Left lung (tissue), 8 donors: Measurements from ENCODE around the gene VWA3A. TPM values are rescaled to one million over a fixed set of nuclear protein-coding genes. Genes with fewer than 3 reads are reported as not detected.

ENCODE experiments used
- polyA plus RNA-seq, 6 donors: library from polyadenylated mRNA; unstranded; fragments of 120-200 nt; gene quantifications; one replicate each; pipeline ENCODE4 v1.2.1, GENCODE V29; 2013; ENCODE audit not compliant: insufficient read length in 6 of 6
- total RNA-seq, 2 donors: library from RNA; stranded (reverse); fragmentation: NEBNext Ultra II Directional; extraction: Animal tissue kit (Norgen Biotek cat#: 25700); gene quantifications; one replicate each; pipeline ENCODE4 v1.2.1, GENCODE V29; 2021
- donor health status: DM: no; HTN: yes; CAD: no.
- donor health status: DM: no; HTN: no; CAD: no.

Gene VWA3A
- total and polyA plus RNA-seq, 8 donors, result 0.12 to 7.1 (median 4.9) TPM

Other genes starting within 250 kb of the VWA3A start
- gene NPIPB4, start 234.8 kb upstream of the VWA3A start, total RNA-seq, result 100 to 1,000 TPM in 1 of 2 donors, 10 to 100 TPM in 1; 86.3 to 203 TPM
- gene NPIPB4, start 234.8 kb upstream of the VWA3A start, polyA plus RNA-seq, result 100 to 1,000 TPM; 160 to 253 (median 192) TPM
- 100 to 1,000 TPM; 167 to 186 TPM for gene UQCRC2, start 139.2 kb upstream of the VWA3A start, total RNA-seq
- gene UQCRC2, start 139.2 kb upstream of the VWA3A start, polyA plus RNA-seq, result 100 to 1,000 TPM; 242 to 292 (median 252) TPM
- not detected for gene PDZD9, start 91.4 kb upstream of the VWA3A start, total RNA-seq
- under 1 TPM; 0.13 to 0.68 (median 0.46) TPM for gene PDZD9, start 91.4 kb upstream of the VWA3A start, polyA plus RNA-seq
- gene MOSMO, start 84.4 kb upstream of the VWA3A start, total RNA-seq, result 10 to 100 TPM; 11.7 to 12.7 TPM
- 10 to 100 TPM; 24.7 to 31.0 (median 27.0) TPM for gene MOSMO, start 84.4 kb upstream of the VWA3A start, polyA plus RNA-seq
- under 1 TPM in 1 of 2 donors, not detected in 1; 0.10 TPM for gene SDR42E2, start 70.0 kb downstream of the VWA3A start, total RNA-seq
- gene SDR42E2, start 70.0 kb downstream of the VWA3A start, polyA plus RNA-seq, result under 1 TPM; 0.14 to 0.34 (median 0.22) TPM
- gene EEF2K, start 113.7 kb downstream of the VWA3A start, total RNA-seq, result 10 to 100 TPM; 21.2 to 32.8 TPM
- 10 to 100 TPM; 22.4 to 25.3 (median 23.7) TPM for gene EEF2K, start 113.7 kb downstream of the VWA3A start, polyA plus RNA-seq
- 10 to 100 TPM; 29.2 to 44.3 TPM for gene POLR3E, start 204.9 kb downstream of the VWA3A start, total RNA-seq
- 10 to 100 TPM; 47.0 to 61.2 (median 54.3) TPM for gene POLR3E, start 204.9 kb downstream of the VWA3A start, polyA plus RNA-seq